Adrenal gland (tissue), 5 donors: ENCODE measurements around the gene FSTL1.

Experiments used
- CTCF ChIP-seq, 6 experiments: fragments of 450-650 bp in 4 of 6; fragments of 200-600 bp in 2 of 6; sonication (generic) in 1 of 6; IDR thresholded peaks; 1 replicate in 5 of 6; 2 replicates in 1 of 6; pipeline versions ENCODE4 v1.5.1 to v1.8.0; 2016 to 2021; ENCODE audit warnings: antibody characterized with exemption in 6 of 6, mild to moderate bottlenecking in 2 of 6, moderate library complexity in 1 of 6
- POLR2A ChIP-seq, 2 donors: fragments of 450-650 bp; IDR thresholded peaks; one replicate each; pipeline ENCODE4 v1.6.1; 2017; ENCODE audit warnings: antibody characterized with exemption in 2 of 2, mild to moderate bottlenecking in 2 of 2, moderate library complexity in 1 of 2
- donor health status: DM: no; HTN: no; CAD: no.

GRCh38 chr3:120370463-120370862 lies 80.3 kb downstream of the FSTL1 start:
- no peak for TF ChIP-seq CTCF (IDR thresholded peaks at IDR 0.05)
- TF ChIP-seq POLR2A (IDR thresholded peaks at IDR 0.05) = no peak
